NAMALWA (cell line): Measurements from ENCODE around the gene GLRB.
"Not testable (repeated sequence)": the region's sequence is repeated elsewhere in the genome, so short reads cannot be mapped to it uniquely, and the experiment has no call there.

Experiments
- DNase-seq: peaks from one replicate; pipeline ENCODE4 v3.0.0-alpha.2; 2015; ENCODE audit warnings: low spot score

GLRB gene

GRCh38 chr4:157128395-157128794, 52.4 kb downstream of the GLRB start:
- DNase-seq = peak; percentile 3

DNA sequence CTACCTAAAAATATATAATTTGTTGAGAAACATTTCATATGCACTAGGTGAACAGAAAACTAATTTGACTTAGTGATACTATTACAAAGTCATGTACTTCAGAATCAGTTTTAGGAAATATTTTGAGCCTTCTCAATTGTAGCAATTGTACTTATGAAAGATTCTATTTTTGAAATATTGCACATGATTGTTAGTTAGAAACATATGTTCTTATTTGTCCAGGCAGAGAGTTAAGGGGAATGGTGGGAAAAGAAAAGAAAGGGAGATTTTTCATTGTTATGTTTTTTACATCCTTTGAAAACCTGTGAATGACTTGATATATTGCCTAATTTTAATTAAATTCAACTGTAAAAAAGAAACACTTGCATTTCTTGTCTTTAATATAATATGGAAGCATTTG, 66.0 kb downstream of the GLRB start:
- DNase-seq = no peak

DNA sequence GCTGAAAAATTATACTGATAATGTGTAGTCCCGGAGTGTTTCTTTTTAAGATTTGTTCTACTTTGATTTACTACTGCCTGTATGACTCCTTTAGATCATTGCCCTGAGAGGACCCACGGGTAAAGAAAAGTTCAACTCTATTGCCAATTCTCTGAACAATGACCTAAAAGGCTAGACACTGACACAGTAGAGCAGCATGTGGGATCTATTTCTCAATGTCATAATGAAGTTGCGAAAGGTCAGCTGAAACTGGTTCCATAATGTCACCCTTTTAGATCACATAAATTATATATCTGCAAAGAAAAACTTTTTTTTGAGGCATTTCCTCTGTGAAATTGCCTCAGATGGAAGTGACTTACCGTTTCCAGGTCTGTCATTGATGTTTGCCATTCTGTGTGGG, 67.4 kb downstream of the GLRB start:
- no peak for DNase-seq

DNA sequence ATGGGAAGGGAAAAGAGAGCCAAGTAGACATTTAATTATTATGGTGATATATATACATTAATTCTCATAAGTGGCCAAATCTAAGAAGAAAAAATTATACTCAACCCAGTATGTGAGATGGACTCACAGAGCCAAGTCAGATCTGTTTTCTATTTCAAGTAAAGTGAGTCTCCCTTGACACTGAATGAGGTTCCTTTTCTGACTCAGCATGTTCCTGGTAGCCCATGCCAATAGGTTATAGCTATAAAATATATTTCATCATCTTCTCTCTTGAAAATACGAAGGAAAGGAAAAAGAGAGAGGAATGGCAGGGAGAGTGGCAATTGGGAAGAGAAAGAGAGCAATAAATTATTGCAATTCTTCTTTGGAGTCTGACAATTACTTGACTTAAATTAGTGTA, 75.8 kb downstream of the GLRB start:
- no peak for DNase-seq

- no peak for DNase-seq
Observed at GRCh38 chr4:157165935-157166610, 90.1 kb downstream of the GLRB start.

GRCh38 chr4:157170321-157170720, 94.4 kb downstream of the GLRB start:
- no peak for DNase-seq

GRCh38 chr4:157172011-157172410, 96.1 kb downstream of the GLRB start:
- DNase-seq = no peak

- not testable (repeated sequence) for DNase-seq
Observed at GRCh38 chr4:157180268-157180667, 104.3 kb downstream of the GLRB start.

- no peak for DNase-seq
Observed at GRCh38 chr4:157184300-157184699, 108.3 kb downstream of the GLRB start.

DNA sequence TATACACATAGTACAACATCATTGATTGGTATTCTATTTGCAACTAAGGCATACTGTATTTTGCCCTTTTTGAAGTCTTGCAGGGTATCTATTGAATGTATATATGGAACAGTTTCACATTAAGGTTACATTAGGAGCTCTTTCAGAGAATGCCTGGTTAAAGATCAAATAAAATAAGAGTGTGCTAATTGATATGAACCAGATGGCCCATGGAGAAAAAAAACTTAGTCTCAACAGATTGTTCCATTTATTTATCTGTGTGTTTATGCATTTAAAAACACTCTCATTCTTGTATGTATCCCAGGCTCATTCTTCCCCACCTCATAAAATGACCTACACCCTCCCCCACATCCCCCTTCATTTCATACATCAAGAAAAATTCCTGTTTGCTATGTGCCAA, 109.4 kb downstream of the GLRB start:
- no peak for DNase-seq

DNA sequence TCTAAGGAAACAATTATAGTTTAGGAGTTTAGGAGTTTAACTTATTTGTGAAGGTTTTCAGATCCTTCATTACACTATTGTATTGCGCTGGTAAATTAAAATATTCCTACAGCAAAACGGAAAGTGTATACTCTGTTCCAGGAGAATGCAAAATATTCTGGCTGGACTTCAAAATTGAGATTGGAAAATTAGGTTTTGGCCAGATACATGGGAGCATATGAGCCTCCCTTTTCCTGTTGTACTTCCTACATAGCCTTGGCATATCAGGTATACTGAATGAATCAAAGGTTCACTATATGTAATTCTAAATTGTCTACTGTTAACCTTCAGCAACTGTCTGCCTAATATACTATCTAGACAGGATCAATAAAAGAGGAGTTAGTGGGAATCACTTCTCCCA, 119.4 kb downstream of the GLRB start:
- DNase-seq = no peak

- DNase-seq = no peak
Observed at GRCh38 chr4:157196046-157196445, 120.1 kb downstream of the GLRB start.

DNA sequence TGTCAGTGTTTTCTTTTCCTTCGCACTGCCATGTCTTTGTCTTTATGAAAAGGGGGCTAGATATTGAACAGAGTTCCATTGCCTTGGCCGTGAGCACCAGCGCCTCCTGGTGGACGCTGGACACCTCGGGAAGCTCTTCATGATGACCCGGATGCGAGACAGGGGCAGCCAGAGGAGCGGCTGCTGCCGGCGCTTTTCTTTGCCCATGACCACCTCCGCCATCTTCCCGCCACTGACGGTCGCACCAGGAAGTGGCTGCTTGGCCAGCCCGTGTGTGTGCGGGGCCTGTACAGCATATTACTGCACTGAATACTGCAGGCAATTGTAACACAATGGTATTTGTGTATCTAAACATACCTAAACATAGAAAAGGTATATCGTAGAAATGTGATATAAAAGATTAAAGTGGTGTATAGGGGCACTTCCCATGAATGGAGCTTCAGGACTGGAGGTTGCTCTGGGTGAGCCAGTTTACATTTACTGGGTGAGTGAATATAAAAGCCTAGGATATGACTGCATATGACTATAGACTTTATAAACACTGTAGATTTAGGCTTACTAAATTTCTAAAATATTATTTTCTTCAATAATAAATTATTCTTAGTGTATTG, 128.8 kb downstream of the GLRB start:
- peak; percentile 52 for DNase-seq

- peak; percentile 40 for DNase-seq
Observed at GRCh38 chr4:157217708-157218107, 141.8 kb downstream of the GLRB start.

DNA sequence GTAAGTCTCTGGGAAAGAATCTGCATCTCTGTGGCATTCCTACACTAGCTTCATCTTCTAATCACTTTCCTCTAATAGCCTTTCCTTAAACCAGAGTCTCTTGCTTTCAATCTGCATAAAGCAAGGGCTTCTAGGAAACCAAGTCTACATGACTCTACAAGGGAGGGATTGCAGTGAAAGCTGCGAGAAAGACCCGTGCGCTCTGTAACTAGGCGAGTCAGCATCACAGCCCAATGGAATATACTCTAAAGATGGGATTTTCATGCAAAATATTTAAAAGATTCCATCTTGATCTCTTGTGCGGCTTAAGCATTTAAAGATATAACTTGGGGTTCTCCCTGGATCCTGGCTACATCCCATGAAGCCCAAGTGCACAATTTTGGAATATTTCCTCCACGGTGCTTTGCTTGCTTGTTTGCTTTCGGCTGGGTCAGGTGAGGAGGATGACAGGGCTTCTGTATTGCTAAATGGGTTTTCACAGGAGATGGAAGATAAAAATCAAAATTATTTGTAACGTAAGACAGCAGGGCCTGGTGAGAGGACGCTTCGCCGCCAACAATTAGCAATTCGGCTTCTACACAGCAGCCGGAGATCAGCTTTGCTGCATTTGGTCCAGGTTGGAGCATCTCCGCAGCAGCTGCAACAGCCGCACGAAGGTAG, 143.9 kb downstream of the GLRB start:
- no peak for DNase-seq

GRCh38 chr4:157220371-157220881, 144.5 kb downstream of the GLRB start, which contains the start of gene GRIA2:
GRIA2 (plus strand) TSS chr4:157220728; CDS start chr4:157221043, 315 bp downstream.
- no peak for DNase-seq

DNA sequence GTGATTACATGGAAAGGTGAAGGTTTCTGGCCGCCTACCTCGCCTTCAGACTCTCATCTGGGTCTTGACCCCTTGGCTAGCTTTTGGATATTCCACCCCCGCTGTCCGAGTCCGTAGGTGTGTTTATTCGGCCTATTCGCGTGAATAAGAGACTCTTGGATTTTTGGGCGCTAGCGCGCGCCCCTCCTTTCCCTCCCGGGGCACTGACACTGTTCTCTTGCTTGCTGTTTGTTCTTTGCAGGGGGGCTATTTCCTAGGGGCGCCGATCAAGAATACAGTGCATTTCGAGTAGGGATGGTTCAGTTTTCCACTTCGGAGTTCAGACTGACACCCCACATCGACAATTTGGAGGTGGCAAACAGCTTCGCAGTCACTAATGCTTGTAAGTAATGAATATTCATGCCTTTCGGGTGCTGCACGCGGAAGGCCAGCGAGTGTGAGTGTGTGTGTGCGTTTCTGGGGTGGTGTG, 145.5 kb downstream of the GLRB start:
- no peak for DNase-seq
